HepG2 (cell line): ENCODE results near the gene CFAP45. TPM values are rescaled to one million over a fixed set of nuclear protein-coding genes. Genes with fewer than 3 reads are reported as not detected.

Source experiments
- ATAC-seq: fragments of 200-7000 bp; cut with Tn5 transposase; 3 replicates; pipeline ENCODE4 v1.9.1; 2020; ENCODE audit warnings: mild to moderate bottlenecking, moderate library complexity
- BruUV-seq: library from RNA; stranded (reverse); fragments of 400-500 nt; replicated peaks from 2 replicates; lab custom pipeline; 2021; lab: Mats Ljungman, UMichigan
- CTCF ChIA-PET: fragments of 300-600 bp; formaldehyde crosslinking; extraction: SDS; loops from one replicate; lab custom pipeline; 2021; ENCODE audit warnings: low total read pairs, inconsistent platforms, low intra/inter-chr PET ratio; lab: Yijun Ruan, JAX
- POLR2A ChIA-PET: fragments of 350-600 bp; sonication (Branson Sonifier 250); formaldehyde crosslinking; loops from one replicate; lab custom pipeline; 2020; ENCODE audit warnings: antibody characterized with exemption, inconsistent platforms; lab: Yijun Ruan, JAX
- DNase-seq: peaks from one replicate; pipeline ENCODE4 v3.0.0-alpha.2; 2015; ENCODE audit warnings: low spot score
- FAIRE-seq: peaks from 3 replicates; lab custom pipeline; 2011; peaks lifted over from hg19 to GRCh38; lab: Jason Lieb, UNC
- H2AFZ ChIP-seq: one replicate; pipeline ENCODE4 v1.6.1; 2011; ENCODE audit warnings: low read length, inconsistent platforms
- H3K27ac ChIP-seq: fragments of 300-600 bp; 3 replicates; pipeline ENCODE4 v1.8.0; 2011; ENCODE audit warnings: mixed run types, mild to moderate bottlenecking, mixed read lengths, low read length, inconsistent platforms; ENCODE audit not compliant: insufficient read depth; ENCODE audit errors: extremely low read length
- H3K27me3 ChIP-seq, 2 experiments: fragments of 200-600 bp in 1 of 2; 2 replicates in 1 of 2; 3 replicates in 1 of 2; pipeline versions ENCODE4 v1.6.0 to v1.8.0; 2011; ENCODE audit warnings: low read length in 2 of 2, mild to moderate bottlenecking in 2 of 2, moderate library complexity in 2 of 2, inconsistent platforms in 1 of 2; ENCODE audit not compliant: insufficient read depth in 2 of 2, control insufficient read depth in 1 of 2
- H3K36me3 ChIP-seq, 2 experiments: fragments of 200-600 bp in 1 of 2; replicated peaks in 1 of 2; 2 replicates in 1 of 2; 3 replicates in 1 of 2; pipeline versions ENCODE4 v1.5.1 to v1.8.0; 2011; ENCODE audit warnings: low read length in 2 of 2, inconsistent platforms in 1 of 2; ENCODE audit not compliant: insufficient read depth in 2 of 2, control insufficient read depth in 1 of 2
- H3K4me1 ChIP-seq: 2 replicates; pipeline ENCODE4 v1.5.1; 2012; ENCODE audit warnings: low read length, inconsistent platforms; ENCODE audit not compliant: insufficient read depth
- H3K4me2 ChIP-seq: 2 replicates; pipeline ENCODE4 v1.6.0; 2011; ENCODE audit warnings: low read depth, low read length, inconsistent platforms
- H3K4me3 ChIP-seq, 3 experiments: fragments of 200-600 bp in 1 of 3; sonication (generic), shearing (Covaris generic) in 1 of 3; replicated peaks in 1 of 3; 2 replicates each; pipeline ENCODE4 v1.5.1; 2011 to 2016; ENCODE audit warnings: low read length in 3 of 3, inconsistent platforms in 2 of 3, low read depth in 2 of 3, mild to moderate bottlenecking in 2 of 3, control low read depth in 1 of 3, mixed read lengths in 1 of 3; ENCODE audit not compliant: insufficient read depth in 1 of 3
- H3K79me2 ChIP-seq: one replicate; pipeline ENCODE4 v1.6.1; 2011; ENCODE audit warnings: low read length, inconsistent platforms; ENCODE audit not compliant: insufficient read depth
- H3K9ac ChIP-seq: 2 replicates; pipeline ENCODE4 v1.6.0; 2011; ENCODE audit warnings: mild to moderate bottlenecking, low read depth, low read length, inconsistent platforms; ENCODE audit not compliant: insufficient read depth
- H3K9me3 ChIP-seq: 2 replicates; pipeline ENCODE4 v1.5.1; 2012; ENCODE audit warnings: mild to moderate bottlenecking, low read length
- H4K20me1 ChIP-seq: 2 replicates; pipeline ENCODE4 v1.6.0; 2011; ENCODE audit warnings: inconsistent platforms, mild to moderate bottlenecking, low read length, moderate library complexity; ENCODE audit not compliant: insufficient read depth
- CEBPB ChIP-seq: IDR thresholded peaks from 2 replicates; pipeline ENCODE4 v1.6.1; 2011; ENCODE audit warnings: low read depth, low read length, improper control_type of control experiment, borderline replicate concordance
- CEBPG ChIP-seq: IDR thresholded peaks from 2 replicates; pipeline ENCODE4 v1.6.1; 2016
- KIAA2018 ChIP-seq: sonication (generic); formaldehyde crosslinking; IDR thresholded peaks from 2 replicates; pipeline ENCODE4 v1.5.0; 2020; ENCODE audit warnings: mild to moderate bottlenecking, missing genetic modification reagents, borderline replicate concordance
- MNT ChIP-seq: fragments of 450-650 bp; IDR thresholded peaks from 2 replicates; pipeline ENCODE4 v1.6.1; 2016
- ZNF629 ChIP-seq: sonication (generic); formaldehyde crosslinking; conservative IDR thresholded peaks from 2 replicates; pipeline ENCODE4 v1.5.0; 2020; ENCODE audit warnings: missing genetic modification reagents
- WGBS: methylation state at CpG from one replicate; pipeline ENCODE4 v1.1.6; 2017; ENCODE audit warnings: low lambda C conversion rate; 5-methylcytosine and 5-hydroxymethylcytosine counted together
- in situ Hi-C: cut with HindIII; loops from 2 replicates; pipeline ENCODE4 v1.10.0; 2017; ENCODE audit warnings: low pct_unique_long_range_greater_than_20kb; ENCODE audit not compliant: extremely low pct_ligation_motif_present
- intact Hi-C: fragments of 100-400 bp; cut with micrococcal nuclease; formaldehyde crosslinking; loops from one replicate; pipeline ENCODE4 v1.10.0; 2022; ENCODE audit not compliant: unreplicated experiment
- polyA plus RNA-seq, 8 experiments: library from polyadenylated mRNA; depleted of rRNA in 3 of 8; stranded (reverse) in 7 of 8; unstranded in 1 of 8; fragments of >200 nt; fragmentation: Illumina TruSeq in 4 of 8; extraction: Trizol in 4 of 8; gene quantifications; 2 replicates each; pipeline versions ENCODE4 v1.2.1 to v1.2.3, GENCODE V29; 2011 to 2016; ENCODE audit warnings: low read depth in 4 of 8, missing spikeins in 1 of 8, mixed read lengths in 1 of 8; ENCODE audit not compliant: insufficient read depth in 1 of 8
- total RNA-seq, 5 experiments: library from RNA; depleted of rRNA; stranded (reverse); fragments of >200 nt; fragmentation: Illumina TruSeq; extraction: Trizol; gene quantifications; 2 replicates each; pipeline ENCODE4 v1.2.3, GENCODE V29; 2016; ENCODE audit warnings: low read depth in 1 of 5

The CFAP45 gene
- total and polyA plus RNA-seq, 2 of the 13 experiments (the other 11 are each of a cell fraction or from before 2014, with no cell fraction given), result not detected

GRCh38 chr1:159845751-159846629 is 54.0 kb downstream of the CFAP45 start:
- ATAC-seq (peak; percentile 86), FAIRE-seq (peak; percentile 57), DNase-seq (peak; percentile 51)
- 24% methylated on average over 11 of the region's 13 CpGs for WGBS
- H3K4me1 ChIP-seq, result peaks cover 8% of the 10 kb centered on the region; the same call in 1 of the 2 replicates
- peaks cover 0 to 6% of the 10 kb centered on the region in 2 experiments; a peak in 2 of 5 replicates for H3K27me3 ChIP-seq
- no peak overlapping the region for H3K4me2 ChIP-seq
- H3K79me2 ChIP-seq, result no peaks in the 10 kb centered on the region
- POLR2A ChIA-PET, result no interaction called here
- H3K9me3 ChIP-seq, result no peaks in the 10 kb centered on the region
- H3K9ac ChIP-seq, result no peak overlapping the region
- H3K27ac ChIP-seq, result no peak overlapping the region
- no TSS peak for BruUV-seq
- no peak overlapping the region for H2AFZ ChIP-seq
- TF ChIP-seq CEBPB, result peak; percentile 70
- peak; percentile 58 for TF ChIP-seq CEBPG (CRISPR knock-in tag)
- TF ChIP-seq ZNF629, result no peak
- 0 out of 2 replicates have a peak, but pooled peaks have one; percentile 19 for TF ChIP-seq MNT
- TF ChIP-seq KIAA2018 (CRISPR knock-in tag), result no peak
- intact Hi-C loops (no loop called here), in situ Hi-C loops (no loop called here)
- CTCF ChIA-PET, result no interaction called here
- no peaks in the 10 kb centered on the region for H3K36me3 ChIP-seq
- no peak overlapping the region for H3K4me3 ChIP-seq
- H4K20me1 ChIP-seq, result no peaks in the 10 kb centered on the region
